Fibroblast of skin of scalp (primary cell): ENCODE data around the gene SRP72.

Experiments
- DNase-seq: peaks from one replicate; pipeline ENCODE4 v3.0.0-alpha.2; 2013

Gene SRP72

DNA sequence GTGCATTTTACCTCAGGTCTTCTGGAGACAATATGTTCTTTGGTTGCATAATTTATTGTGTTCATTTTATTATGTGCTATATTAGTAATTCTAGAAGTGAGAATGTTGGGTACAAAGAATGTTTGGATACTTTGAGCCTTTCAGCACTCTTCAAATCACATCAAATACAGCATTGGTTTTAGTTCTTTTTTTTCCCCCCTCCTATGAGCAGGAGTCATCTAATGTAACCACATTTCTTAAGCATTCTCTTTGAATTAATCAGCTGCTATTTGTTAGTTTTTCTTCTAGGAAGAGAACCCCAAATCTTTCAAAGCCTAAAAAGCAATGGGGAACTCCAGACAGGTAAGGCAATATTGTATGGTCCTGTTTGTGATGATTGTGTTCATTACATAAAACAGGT lies 84.9 kb downstream of the SRP72 start:
- DNase-seq, result no peak
